ENCODE measurements around the gene AHCYL2. TPM values are rescaled to one million over a fixed set of nuclear protein-coding genes. Genes with fewer than 3 reads are reported as not detected.

Gene AHCYL2
- total RNA-seq, 1 experiment from 2014 or later = 23.2 TPM

- Histone ChIP-seq H2BK20ac (ENCODE audit: low read depth, low read length, poor library complexity, severe bottlenecking) (no peak overlapping the region), H3K79me2 (ENCODE audit: insufficient read depth, low read length) (no peaks in the 10 kb centered on the region), H2BK15ac (ENCODE audit: low read depth, low read length) (no peak overlapping the region), H3K23ac (ENCODE audit: insufficient read length, low read depth, low read length) (no peak overlapping the region), H3K14ac (ENCODE audit: insufficient read depth, low read length) (no peak overlapping the region), H3K56ac (ENCODE audit: insufficient read length, low read depth, low read length) (no peak overlapping the region), H2BK5ac (ENCODE audit: insufficient read length, low read length) (no peak overlapping the region), H3T11ph (ENCODE audit: low read length) (no peak overlapping the region), H3K9ac (ENCODE audit: extremely low read depth, insufficient read length, low read length) (no peak overlapping the region), H4K5ac (ENCODE audit: insufficient read length, low read depth, low read length) (no peak overlapping the region), H3K18ac (ENCODE audit: insufficient read length, low read depth, low read length) (no peak overlapping the region), H3K27ac (ENCODE audit: insufficient read length, low read depth, low read length) (no peak overlapping the region), H3K27me3 (ENCODE audit: insufficient read depth, low read length) (no peaks in the 10 kb centered on the region), H3K4ac (ENCODE audit: low read depth, low read length) (no peak overlapping the region), H3K23me2 (ENCODE audit: insufficient read length, low read depth, low read length, poor library complexity, severe bottlenecking) (no peaks in the 10 kb centered on the region), H4K20me1 (ENCODE audit: control insufficient read depth, insufficient read depth, insufficient read length) (no peaks in the 10 kb centered on the region), H3K4me1 (ENCODE audit: insufficient read depth, low read length) (no peaks in the 10 kb centered on the region), H4K91ac (ENCODE audit: insufficient read length, low read depth, low read length) (no peak overlapping the region), H4K8ac (replicated peaks; ENCODE audit: insufficient read length, low read depth, low read length) (no peak overlapping the region), H2AFZ (ENCODE audit: low read length) (no peak overlapping the region), H2AK5ac (ENCODE audit: insufficient read length, low read length) (no peak overlapping the region), H3K4me2 (ENCODE audit: insufficient read depth, insufficient read length, low read length) (no peak overlapping the region), H2BK120ac (ENCODE audit: low read depth, low read length, poor library complexity, severe bottlenecking) (no peak overlapping the region), H2BK12ac (ENCODE audit: insufficient read length, low read depth, low read length) (no peak overlapping the region), H3K9me3 (ENCODE audit: control insufficient read depth, low read depth, low read length) (no peaks in the 10 kb centered on the region), H3K79me1 (ENCODE audit: insufficient read depth, low read depth, low read length, poor library complexity, severe bottlenecking) (no peaks in the 10 kb centered on the region)
- WGBS (ENCODE audit: extremely low coverage, insufficient read length, low lambda C conversion rate) = no CpG with 5 or more reads among the region's 3 CpGs
- Mint-ChIP-seq H3K27me3 (ENCODE audit: low read depth) (no peaks in the 10 kb centered on the region), H3K4me3 (no peak overlapping the region), H3K36me3 (ENCODE audit: insufficient read depth in 1 of 3, low read depth in 3 of 3) (peaks cover 0 to 2% (median 0%) of the 10 kb centered on the region in 3 experiments; a peak in 1 of 7 replicates), H3K4me1 (peaks cover 30 to 39% of the 10 kb centered on the region in 2 experiments), H3K27ac (peak overlapping the region in 2 of 3 experiments; percentile 27 to 30; a peak in 3 of 7 replicates), H3K9me3 (no peaks in the 10 kb centered on the region)
- TF ChIP-seq CTCF (conservative IDR thresholded peaks at IDR 0.05) = no peak
- no peak for DNase-seq
Measured at GRCh38 chr7:129383542-129384132, 158.8 kb downstream of the AHCYL2 start.

Data from H9 (cell line).